Measurements from ENCODE around the gene PROSER3. TPM values are rescaled to one million over a fixed set of nuclear protein-coding genes. Genes with fewer than 3 reads are reported as not detected.
A peak's percentile ranks its signal among the peaks of the same experiment; 100 is the strongest.

The PROSER3 gene
- total and polyA plus RNA-seq, 9 of the 15 experiments (the other 6 are each of a cell fraction or from before 2014, with no cell fraction given) = 1.0 to 39.5 (median 5.1) TPM

DNA sequence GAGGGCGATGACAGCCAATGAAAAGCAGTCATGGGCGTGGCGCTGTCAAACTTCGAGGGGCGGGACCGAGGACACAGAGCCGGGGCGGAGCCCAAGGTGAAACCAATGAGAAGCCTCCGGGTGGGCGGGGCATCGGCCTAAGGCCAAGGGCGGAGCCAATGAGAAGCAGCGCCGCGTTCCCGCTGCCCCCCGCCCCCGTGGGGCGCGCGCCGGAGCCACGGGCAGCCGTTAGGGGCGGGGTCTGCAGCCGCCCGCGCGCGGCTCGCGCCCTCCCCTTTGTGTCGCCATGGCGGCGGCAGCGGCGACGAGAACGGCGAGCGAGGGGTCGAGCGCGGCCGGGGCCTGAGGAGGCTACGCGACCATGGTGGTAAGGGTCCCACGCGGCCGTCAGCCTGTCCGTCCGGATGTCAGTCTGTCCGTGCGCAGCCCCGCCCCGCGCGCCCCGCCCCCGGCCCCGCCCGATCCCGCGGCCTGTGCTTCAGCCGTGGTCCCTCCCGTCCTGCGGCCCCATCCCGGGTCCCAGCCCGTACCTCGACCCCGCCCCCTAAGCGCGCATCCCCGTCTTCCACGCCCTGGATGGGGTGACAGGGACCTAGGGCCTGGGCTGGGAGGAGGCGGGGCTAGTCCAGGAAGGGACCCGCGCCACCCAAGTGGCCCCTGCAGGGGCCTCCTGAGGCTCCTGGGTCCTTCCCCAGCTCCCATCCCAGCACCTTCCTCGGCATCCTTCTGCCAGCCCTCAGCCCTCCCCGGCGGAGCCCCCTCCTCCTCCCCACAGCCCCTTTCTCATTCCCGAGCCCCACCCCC lies 17.5 kb downstream of the PROSER3 start, which contains the start of gene ARHGAP33 (continued):
- TF ChIP-seq ZFPM2 (CRISPR knock-in tag; IDR thresholded peaks at IDR 0.05) = no peak
- TF ChIP-seq HDAC1 (IDR thresholded peaks at IDR 0.05) = no peak
- no peak for TF ChIP-seq ZNF311 (CRISPR knock-in tag; IDR thresholded peaks at IDR 0.05)
- TF ChIP-seq TAF9B (IDR thresholded peaks at IDR 0.05; ENCODE audit: partially characterized antibody) = no peak
- TF ChIP-seq, protein P1, sequence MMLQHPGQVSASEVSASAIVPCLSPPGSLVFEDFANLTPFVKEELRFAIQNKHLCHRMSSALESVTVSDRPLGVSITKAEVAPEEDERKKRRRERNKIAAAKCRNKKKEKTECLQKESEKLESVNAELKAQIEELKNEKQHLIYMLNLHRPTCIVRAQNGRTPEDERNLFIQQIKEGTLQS (IDR thresholded peaks at IDR 0.05) = no peak
- TF ChIP-seq, protein P1 (CRISPR knock-in tag; conservative IDR thresholded peaks at IDR 0.05) = no peak
- no peak for TF ChIP-seq GTF2E2 (tag; IDR thresholded peaks at IDR 0.05)
- TF ChIP-seq ZNF717 (CRISPR knock-in tag; IDR thresholded peaks at IDR 0.05) = no peak
- TF ChIP-seq TBP (optimal IDR thresholded peaks at IDR 0.05; ENCODE audit: low read depth, low read length) = peak; percentile 15
- TF ChIP-seq, protein P2, sequence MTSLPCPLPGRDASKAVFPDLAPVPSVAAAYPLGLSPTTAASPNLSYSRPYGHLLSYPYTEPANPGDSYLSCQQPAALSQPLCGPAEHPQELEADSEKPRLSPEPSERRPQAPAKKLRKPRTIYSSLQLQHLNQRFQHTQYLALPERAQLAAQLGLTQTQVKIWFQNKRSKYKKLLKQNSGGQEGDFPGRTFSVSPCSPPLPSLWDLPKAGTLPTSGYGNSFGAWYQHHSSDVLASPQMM (CRISPR knock-in tag; IDR thresholded peaks at IDR 0.05) = no peak
- TF ChIP-seq, protein P3, sequence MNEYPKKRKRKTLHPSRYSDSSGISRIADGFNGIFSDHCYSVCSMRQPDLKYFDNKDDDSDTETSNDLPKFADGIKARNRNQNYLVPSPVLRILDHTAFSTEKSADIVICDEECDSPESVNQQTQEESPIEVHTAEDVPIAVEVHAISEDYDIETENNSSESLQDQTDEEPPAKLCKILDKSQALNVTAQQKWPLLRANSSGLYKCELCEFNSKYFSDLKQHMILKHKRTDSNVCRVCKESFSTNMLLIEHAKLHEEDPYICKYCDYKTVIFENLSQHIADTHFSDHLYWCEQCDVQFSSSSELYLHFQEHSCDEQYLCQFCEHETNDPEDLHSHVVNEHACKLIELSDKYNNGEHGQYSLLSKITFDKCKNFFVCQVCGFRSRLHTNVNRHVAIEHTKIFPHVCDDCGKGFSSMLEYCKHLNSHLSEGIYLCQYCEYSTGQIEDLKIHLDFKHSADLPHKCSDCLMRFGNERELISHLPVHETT (CRISPR knock-in tag; conservative IDR thresholded peaks at IDR 0.05 in 1 of 2, IDR thresholded peaks at IDR 0.05 in 1 of 2) = no peak
- TF ChIP-seq ZNF644 (tag; IDR thresholded peaks at IDR 0.05; ENCODE audit: low read depth) = no peak
- no peak for TF ChIP-seq SIN3B (IDR thresholded peaks at IDR 0.05; ENCODE audit: low read depth)
- no peak for TF ChIP-seq PYGO2 (tag; IDR thresholded peaks at IDR 0.05)
- TF ChIP-seq BDP1 (IDR thresholded peaks at IDR 0.05; ENCODE audit: insufficient read depth, insufficient read length) = no peak
- TF ChIP-seq MYC (IDR thresholded peaks at IDR 0.05; ENCODE audit: low read depth, low read length) = peak; percentile 71
- TF ChIP-seq MYC (CRISPR knock-in tag; IDR thresholded peaks at IDR 0.05; ENCODE audit: borderline replicate concordance, low read depth) = no peak
- peak; percentile 87 for TF ChIP-seq CXXC5 (CRISPR knock-in tag; IDR thresholded peaks at IDR 0.05)
- TF ChIP-seq ATF1 (CRISPR knock-in tag; IDR thresholded peaks at IDR 0.05) = no peak
- TF ChIP-seq ATF1 (tag; IDR thresholded peaks at IDR 0.05) = peak; percentile 65; the same call in 1 of the 2 replicates
- TF ChIP-seq RB1 (IDR thresholded peaks at IDR 0.05; ENCODE audit: low read depth) = peak; percentile 93
- TF ChIP-seq MEIS2 (IDR thresholded peaks at IDR 0.05; ENCODE audit: partially characterized antibody) = peak; percentile 78
- TF ChIP-seq, protein P4, sequence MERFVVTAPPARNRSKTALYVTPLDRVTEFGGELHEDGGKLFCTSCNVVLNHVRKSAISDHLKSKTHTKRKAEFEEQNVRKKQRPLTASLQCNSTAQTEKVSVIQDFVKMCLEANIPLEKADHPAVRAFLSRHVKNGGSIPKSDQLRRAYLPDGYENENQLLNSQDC (CRISPR knock-in tag; IDR thresholded peaks at IDR 0.05) = no peak
- TF ChIP-seq NFIX (CRISPR knock-in tag; IDR thresholded peaks at IDR 0.05; ENCODE audit: low read depth) = no peak
- no peak for TF ChIP-seq ZNF408 (CRISPR knock-in tag; IDR thresholded peaks at IDR 0.05; ENCODE audit: low read depth)
- TF ChIP-seq SRSF1 (IDR thresholded peaks at IDR 0.05; ENCODE audit: low read depth, low read length) = no peak
- no peak for TF ChIP-seq TRIM24 (IDR thresholded peaks at IDR 0.05)
- TF ChIP-seq ETV1 (tag; conservative IDR thresholded peaks at IDR 0.05; ENCODE audit: low read depth) = no peak
- TF ChIP-seq KLF1 (tag; IDR thresholded peaks at IDR 0.05) = 0 out of 2 replicates have a peak, but pooled peaks have one; percentile 44

Measured in K562 (cell line).